IPS-18c (cell line): Measurements from ENCODE around the gene PEG3.

Source experiments
- H3K4me3 ChIP-seq: 2 replicates; pipeline ENCODE4 v1.7.0; 2013; ENCODE audit warnings: low read depth, mild to moderate bottlenecking, low read length, moderate library complexity; ENCODE audit not compliant: insufficient read depth
- H3K9me3 ChIP-seq: one replicate; pipeline ENCODE4 v1.6.1; 2013; ENCODE audit warnings: mild to moderate bottlenecking, low read length, moderate library complexity; ENCODE audit not compliant: control insufficient read depth, insufficient read depth

The PEG3 gene

GRCh38 chr19:56848166-56848565 is 7.6 kb upstream of the PEG3 start:
- H3K4me3 ChIP-seq, result no peak overlapping the region
- peaks cover 7% of the 10 kb centered on the region for H3K9me3 ChIP-seq

DNA sequence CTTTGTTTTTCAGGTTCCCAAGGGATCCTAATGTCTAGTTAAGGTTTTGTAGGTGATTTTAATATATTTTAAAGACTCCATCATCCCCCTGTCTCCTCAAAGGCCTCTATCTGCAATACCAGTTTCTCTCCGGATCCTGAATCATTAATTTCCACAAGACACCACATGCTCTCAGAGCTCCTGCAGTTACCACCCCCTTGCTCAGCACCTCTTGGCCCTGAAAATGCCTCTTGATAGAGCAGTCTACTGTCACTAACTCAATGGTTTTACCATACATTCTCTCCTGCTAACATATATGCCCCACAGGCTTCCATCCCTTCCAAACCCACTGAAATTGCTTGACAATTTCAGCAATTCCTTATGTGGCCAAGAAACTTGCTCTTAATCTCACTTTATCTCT is 1.9 kb upstream of the PEG3 start:
- H3K4me3 ChIP-seq, result no peak overlapping the region

DNA sequence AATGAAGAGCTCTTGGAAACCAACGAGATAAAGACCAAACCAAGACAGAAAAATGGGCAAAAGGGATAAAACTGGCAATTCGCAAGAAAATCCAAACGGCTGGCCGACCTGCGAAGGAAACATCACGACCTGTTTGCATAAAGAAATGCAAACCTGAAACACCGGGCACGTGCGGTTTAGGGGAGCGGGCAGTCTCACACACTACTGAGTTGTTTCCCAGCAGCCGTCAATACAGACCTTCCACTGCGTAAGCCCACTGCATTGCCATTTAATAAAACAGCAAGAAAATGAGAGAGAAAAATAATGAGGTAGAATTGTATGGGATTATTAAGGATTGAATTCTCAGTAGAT is 642 bp upstream of the PEG3 start:
- no peak overlapping the region for H3K4me3 ChIP-seq
- H3K9me3 ChIP-seq, result peaks cover 38% of the 10 kb centered on the region

More for the DNA sequence above, 1.9 kb upstream of the PEG3 start:
- H3K9me3 ChIP-seq, result peaks cover 27% of the 10 kb centered on the region

DNA sequence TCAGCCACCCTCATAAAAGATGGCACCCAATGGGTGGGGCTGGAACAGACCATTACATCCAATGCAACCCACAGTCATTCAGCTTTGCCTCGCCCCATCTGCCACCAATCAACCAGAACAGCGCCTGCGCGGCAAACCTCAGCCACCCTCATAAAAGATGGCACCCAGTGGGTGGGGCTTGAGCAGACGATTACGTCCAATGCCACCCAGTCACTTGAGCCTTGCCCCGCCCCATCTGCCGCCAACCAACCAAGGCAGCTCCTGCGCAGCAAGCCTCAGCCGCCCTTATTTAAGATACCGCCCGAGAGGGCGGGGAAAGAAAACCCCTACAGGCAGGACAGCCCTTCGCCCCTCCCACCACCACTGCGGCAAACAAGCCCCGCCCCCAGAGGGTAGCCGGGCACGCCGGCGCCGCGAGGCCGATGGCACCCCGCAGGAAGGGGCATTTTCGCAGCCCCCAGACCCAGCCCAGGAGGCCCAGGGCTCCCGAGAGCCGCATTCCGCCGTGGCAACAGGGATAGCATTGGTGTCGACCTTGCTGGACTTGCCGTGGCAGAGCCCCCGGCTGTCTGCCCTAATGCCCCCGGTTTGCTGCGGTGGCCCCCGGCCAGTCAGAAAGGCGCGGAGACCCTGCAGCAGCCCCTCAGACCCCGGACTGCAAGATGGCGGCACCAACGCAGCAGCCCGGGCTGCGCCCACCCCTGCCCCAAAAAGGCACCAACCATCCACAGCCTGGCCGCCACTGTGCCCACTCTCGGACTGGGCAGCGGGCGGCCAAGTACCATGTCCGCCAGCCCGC is 675 bp downstream of the PEG3 start:
- no peak overlapping the region; the same call in 1 of the 2 replicates for H3K4me3 ChIP-seq
- H3K9me3 ChIP-seq, result peaks cover 48% of the 10 kb centered on the region

- peaks cover 55% of the 10 kb centered on the region for H3K9me3 ChIP-seq
- H3K4me3 ChIP-seq, result no peak overlapping the region
Measured at GRCh38 chr19:56838909-56839651, 1.4 kb downstream of the PEG3 start.

GRCh38 chr19:56838024-56838908 is 2.3 kb downstream of the PEG3 start:
- Histone ChIP-seq H3K4me3 (no peak overlapping the region), H3K9me3 (peaks cover 56% of the 10 kb centered on the region)

DNA sequence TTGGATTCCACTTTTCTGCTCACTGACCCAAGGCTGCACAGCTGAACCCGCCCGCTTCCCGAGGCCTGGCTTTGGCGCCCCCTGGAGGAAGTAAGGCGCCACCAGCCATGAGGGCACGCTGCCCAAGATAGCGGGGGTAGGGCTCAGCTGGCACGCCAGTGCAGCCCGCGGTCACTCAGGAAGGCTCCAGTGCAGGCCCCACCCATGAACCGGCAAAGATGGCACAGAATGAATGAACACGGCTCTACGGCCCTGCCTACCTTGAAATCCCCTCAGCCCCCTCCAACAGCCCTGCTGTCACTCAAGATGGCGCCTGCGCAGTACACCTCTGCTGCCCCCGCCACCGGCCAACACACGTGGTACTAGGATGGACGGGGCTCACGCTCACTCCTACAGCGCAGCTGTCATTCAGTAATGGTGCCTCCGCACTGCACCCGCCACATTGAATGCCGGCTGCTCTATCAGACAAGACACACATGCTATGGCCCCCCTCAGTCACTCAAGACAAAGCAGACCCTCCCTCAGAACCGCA is 3.0 kb downstream of the PEG3 start:
- Histone ChIP-seq H3K9me3 (peaks cover 60% of the 10 kb centered on the region), H3K4me3 (no peak overlapping the region; the same call in 1 of the 2 replicates)

DNA sequence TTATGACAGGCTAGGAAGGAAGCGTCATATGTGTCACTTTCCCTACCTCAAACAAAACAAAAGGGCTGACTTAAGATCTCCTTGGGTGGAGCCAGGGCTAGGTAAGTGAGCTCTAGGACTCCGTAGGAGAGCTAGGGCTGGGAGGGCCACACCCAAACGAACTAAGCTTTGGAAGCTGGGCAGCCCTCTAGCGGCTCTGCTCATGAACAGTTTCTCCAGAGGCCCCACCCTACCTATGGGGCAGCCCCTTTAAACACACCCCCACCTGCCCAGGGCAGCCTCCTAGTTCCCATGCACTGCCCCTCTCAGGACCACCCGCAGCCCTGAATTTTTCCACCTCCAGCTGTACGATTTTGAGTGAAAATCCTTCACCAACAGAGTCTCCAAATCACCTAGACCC is 3.5 kb downstream of the PEG3 start:
- H3K4me3 ChIP-seq, result no peak overlapping the region; the same call in 1 of the 2 replicates
- H3K9me3 ChIP-seq, result peaks cover 63% of the 10 kb centered on the region

- peaks cover 62% of the 10 kb centered on the region for H3K9me3 ChIP-seq
- no peak overlapping the region; the same call in 1 of the 2 replicates for H3K4me3 ChIP-seq
Measured at GRCh38 chr19:56836059-56836458, 4.5 kb downstream of the PEG3 start.

- H3K4me3 ChIP-seq, result no peak overlapping the region
- peaks cover 57% of the 10 kb centered on the region for H3K9me3 ChIP-seq
Measured at GRCh38 chr19:56835401-56835800, 5.1 kb downstream of the PEG3 start.

GRCh38 chr19:56834564-56835375 is 5.8 kb downstream of the PEG3 start:
- no peak overlapping the region for H3K4me3 ChIP-seq
- peaks cover 54% of the 10 kb centered on the region for H3K9me3 ChIP-seq

- peaks cover 54% of the 10 kb centered on the region for H3K9me3 ChIP-seq
- no peak overlapping the region for H3K4me3 ChIP-seq
Measured at GRCh38 chr19:56832352-56832928, 8.1 kb downstream of the PEG3 start.

- no peak overlapping the region for H3K4me3 ChIP-seq
- H3K9me3 ChIP-seq, result peaks cover 46% of the 10 kb centered on the region
Measured at GRCh38 chr19:56831255-56831654, 9.3 kb downstream of the PEG3 start.

GRCh38 chr19:56829596-56829995 is 10.9 kb downstream of the PEG3 start:
- Histone ChIP-seq H3K4me3 (no peak overlapping the region), H3K9me3 (peaks cover 33% of the 10 kb centered on the region)

- H3K9me3 ChIP-seq, result peaks cover 26% of the 10 kb centered on the region
Measured at GRCh38 chr19:56827708-56828107, 12.8 kb downstream of the PEG3 start.

GRCh38 chr19:56823956-56824355 is 16.6 kb downstream of the PEG3 start:
- peaks cover 27% of the 10 kb centered on the region for H3K9me3 ChIP-seq
- H3K4me3 ChIP-seq, result no peak overlapping the region

More at GRCh38 chr19:56827708-56828107, 12.8 kb downstream of the PEG3 start:
- H3K4me3 ChIP-seq, result no peak overlapping the region
